Astrocyte (in vitro differentiated cells and primary cell): ENCODE measurements around the gene UBE2J2.

Experiments used
- CTCF ChIP-seq: IDR thresholded peaks from 2 replicates; pipeline ENCODE4 v1.5.1; 2011; ENCODE audit warnings: low read depth, mild to moderate bottlenecking, inconsistent platforms, low read length, moderate library complexity; ENCODE audit not compliant: insufficient read depth
- EZH2 ChIP-seq: IDR thresholded peaks from 2 replicates; pipeline ENCODE4 v1.6.1; 2012; ENCODE audit warnings: mild to moderate bottlenecking, low read length, inconsistent platforms; ENCODE audit not compliant: insufficient read depth

DNA sequence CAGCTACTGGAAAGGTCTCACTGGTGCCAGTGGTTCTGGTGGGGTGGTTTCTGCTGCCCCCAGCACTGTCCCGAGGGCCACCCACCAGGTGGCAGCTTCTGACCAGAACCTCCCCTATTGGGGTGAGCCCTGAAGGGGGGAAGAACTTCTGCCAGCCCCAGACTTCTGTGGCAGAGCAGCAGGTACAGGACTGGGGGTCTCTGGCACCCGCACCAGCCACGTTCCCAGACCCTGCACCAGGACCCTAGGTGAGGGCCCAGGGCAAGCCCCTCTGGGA lies 36.4 kb upstream of the UBE2J2 start:
- TF ChIP-seq CTCF (no peak), EZH2 (no peak)
